ENCODE measurements around the gene USP24. TPM values are rescaled to one million over a fixed set of nuclear protein-coding genes. Genes with fewer than 3 reads are reported as not detected.

Gene USP24
- polyA plus RNA-seq, 1 donor from 2014 or later: 29.5 TPM

DNA sequence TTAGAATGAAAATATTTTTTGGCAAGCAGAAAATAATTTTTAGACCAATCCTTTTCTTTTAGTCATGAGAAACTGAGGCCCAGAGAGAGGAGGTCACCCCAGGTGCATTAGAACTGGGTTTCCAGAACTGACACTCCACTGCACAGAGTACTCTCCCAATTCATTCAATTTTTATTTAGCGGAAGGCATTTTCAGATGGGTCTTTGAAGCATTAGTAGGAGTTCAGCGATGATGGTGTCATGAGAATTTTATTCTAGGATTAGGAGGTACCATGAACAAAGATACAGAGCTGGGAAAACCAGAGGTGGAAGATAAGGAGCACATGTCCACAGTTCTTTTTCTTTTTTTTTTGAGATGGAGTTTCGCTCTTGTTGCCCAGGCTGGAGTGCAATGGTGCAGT, 173.6 kb downstream of the USP24 start:
- Histone ChIP-seq H3K4me2 (ENCODE audit: low read length) (no peak overlapping the region), H3F3A (ENCODE audit: insufficient read depth, low read length, poor library complexity, severe bottlenecking) (no peaks in the 10 kb centered on the region), H3K9me3 (ENCODE audit: low read length) (no peaks in the 10 kb centered on the region), H2AFZ (ENCODE audit: low read depth, low read length) (no peak overlapping the region), H3K79me2 (replicated peaks; ENCODE audit: insufficient read depth, low read length) (no peaks in the 10 kb centered on the region), H3K36me3 (ENCODE audit: insufficient read depth, low read length) (no peaks in the 10 kb centered on the region), H3K9ac (ENCODE audit: low read length) (no peak overlapping the region), H4K20me1 (ENCODE audit: insufficient read depth) (no peaks in the 10 kb centered on the region), H3K4me3 (ENCODE audit: low read length) (no peak overlapping the region), H3K9me2 (ENCODE audit: insufficient read depth, low read length) (no peaks in the 10 kb centered on the region), H3K27me3 (ENCODE audit: insufficient read depth, low read depth, low read length) (peaks cover 49% of the 10 kb centered on the region), H3K27ac (ENCODE audit: low read length) (no peak overlapping the region)
- TF ChIP-seq TAF1 (IDR thresholded peaks at IDR 0.05; ENCODE audit: low read depth) (no peak), POLR2AphosphoS5 (IDR thresholded peaks at IDR 0.05) (no peak)

DNA sequence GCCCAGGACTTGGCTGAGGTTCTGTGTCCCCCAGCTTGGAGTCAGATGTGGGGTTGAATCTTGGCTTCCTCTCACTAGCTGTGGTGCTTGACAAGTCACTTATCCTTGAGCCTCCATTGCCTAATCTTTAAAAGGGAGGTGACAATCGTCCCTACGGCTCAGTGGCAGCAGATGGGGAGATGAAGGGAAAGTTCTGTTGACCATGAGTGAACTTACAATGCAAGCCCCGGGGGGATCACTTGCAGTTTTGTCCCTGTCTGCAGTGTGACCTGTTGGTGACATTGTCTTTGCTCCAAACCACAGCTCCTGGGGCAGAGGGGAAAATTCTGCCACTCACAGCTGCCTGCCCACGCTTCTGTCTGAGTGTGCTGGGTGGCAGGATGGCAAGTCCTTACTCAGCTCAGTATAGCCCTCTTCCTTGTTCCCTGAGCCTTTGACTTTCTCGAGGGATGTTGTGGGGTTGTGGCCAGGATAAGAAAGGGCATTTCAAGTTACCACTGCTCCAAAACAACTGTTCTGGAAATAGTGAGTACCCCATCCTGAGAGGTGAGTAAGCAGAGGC, 174.2 kb downstream of the USP24 start:
- H3K27ac ChIP-seq (ENCODE audit: low read length): no peak overlapping the region
- H3K4me3 ChIP-seq (ENCODE audit: low read length): no peak overlapping the region
- peaks cover 49% of the 10 kb centered on the region for H3K27me3 ChIP-seq (ENCODE audit: insufficient read depth, low read depth, low read length)
- H3K9me2 ChIP-seq (ENCODE audit: insufficient read depth, low read length): no peaks in the 10 kb centered on the region
- H3K9me3 ChIP-seq (ENCODE audit: low read length): no peaks in the 10 kb centered on the region
- no peaks in the 10 kb centered on the region for H3K79me2 ChIP-seq (replicated peaks; ENCODE audit: insufficient read depth, low read length)
- H3F3A ChIP-seq (ENCODE audit: insufficient read depth, low read length, poor library complexity, severe bottlenecking): no peaks in the 10 kb centered on the region
- no peak for TF ChIP-seq MXI1 (conservative IDR thresholded peaks at IDR 0.05; ENCODE audit: poor library complexity, severe bottlenecking)
- no peak for TF ChIP-seq TAF1 (IDR thresholded peaks at IDR 0.05; ENCODE audit: low read depth)
- no peak for TF ChIP-seq SMC3 (conservative IDR thresholded peaks at IDR 0.05; ENCODE audit: poor library complexity)
- no peak for TF ChIP-seq CTCF (IDR thresholded peaks at IDR 0.05; ENCODE audit: poor library complexity, severe bottlenecking)
- TF ChIP-seq, protein P1, sequence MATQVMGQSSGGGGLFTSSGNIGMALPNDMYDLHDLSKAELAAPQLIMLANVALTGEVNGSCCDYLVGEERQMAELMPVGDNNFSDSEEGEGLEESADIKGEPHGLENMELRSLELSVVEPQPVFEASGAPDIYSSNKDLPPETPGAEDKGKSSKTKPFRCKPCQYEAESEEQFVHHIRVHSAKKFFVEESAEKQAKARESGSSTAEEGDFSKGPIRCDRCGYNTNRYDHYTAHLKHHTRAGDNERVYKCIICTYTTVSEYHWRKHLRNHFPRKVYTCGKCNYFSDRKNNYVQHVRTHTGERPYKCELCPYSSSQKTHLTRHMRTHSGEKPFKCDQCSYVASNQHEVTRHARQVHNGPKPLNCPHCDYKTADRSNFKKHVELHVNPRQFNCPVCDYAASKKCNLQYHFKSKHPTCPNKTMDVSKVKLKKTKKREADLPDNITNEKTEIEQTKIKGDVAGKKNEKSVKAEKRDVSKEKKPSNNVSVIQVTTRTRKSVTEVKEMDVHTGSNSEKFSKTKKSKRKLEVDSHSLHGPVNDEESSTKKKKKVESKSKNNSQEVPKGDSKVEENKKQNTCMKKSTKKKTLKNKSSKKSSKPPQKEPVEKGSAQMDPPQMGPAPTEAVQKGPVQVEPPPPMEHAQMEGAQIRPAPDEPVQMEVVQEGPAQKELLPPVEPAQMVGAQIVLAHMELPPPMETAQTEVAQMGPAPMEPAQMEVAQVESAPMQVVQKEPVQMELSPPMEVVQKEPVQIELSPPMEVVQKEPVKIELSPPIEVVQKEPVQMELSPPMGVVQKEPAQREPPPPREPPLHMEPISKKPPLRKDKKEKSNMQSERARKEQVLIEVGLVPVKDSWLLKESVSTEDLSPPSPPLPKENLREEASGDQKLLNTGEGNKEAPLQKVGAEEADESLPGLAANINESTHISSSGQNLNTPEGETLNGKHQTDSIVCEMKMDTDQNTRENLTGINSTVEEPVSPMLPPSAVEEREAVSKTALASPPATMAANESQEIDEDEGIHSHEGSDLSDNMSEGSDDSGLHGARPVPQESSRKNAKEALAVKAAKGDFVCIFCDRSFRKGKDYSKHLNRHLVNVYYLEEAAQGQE (IDR thresholded peaks at IDR 0.05; ENCODE audit: borderline replicate concordance): no peak
- no peak for TF ChIP-seq EP300 (conservative IDR thresholded peaks at IDR 0.05; ENCODE audit: poor library complexity, severe bottlenecking)
- TF ChIP-seq EZH2 (IDR thresholded peaks at IDR 0.05; ENCODE audit: borderline replicate concordance, insufficient read depth, low read length, poor library complexity, severe bottlenecking): no peak
- no peaks in the 10 kb centered on the region for H3K36me3 ChIP-seq (ENCODE audit: insufficient read depth, low read length)
- H3K4me2 ChIP-seq (ENCODE audit: low read length): no peak overlapping the region
- no peak overlapping the region for H3K9ac ChIP-seq (ENCODE audit: low read length)
- no peaks in the 10 kb centered on the region for H4K20me1 ChIP-seq (ENCODE audit: insufficient read depth)
- H2AFZ ChIP-seq (ENCODE audit: low read depth, low read length): no peak overlapping the region

Data from neural cell (in vitro differentiated cells).